DOHH2 (cell line): ENCODE data around the gene C2orf78.

ENCODE experiments used
- EZH2phosphoT487 ChIP-seq: fragments of 200-600 bp; sonication (generic); IDR thresholded peaks from 2 replicates; pipeline ENCODE4 v1.6.1; 2017; ENCODE audit warnings: borderline replicate concordance, mild to moderate bottlenecking, antibody characterized with exemption, low read length, moderate library complexity, mixed read lengths
- TF ChIP-seq, protein P1 (sequence below): fragments of 200-600 bp; sonication (generic); IDR thresholded peaks from one replicate; pipeline ENCODE4 v1.5.1; 2014; ENCODE audit warnings: antibody characterized with exemption, mild to moderate bottlenecking, low read depth, low read length; ENCODE audit not compliant: poor library complexity, severe bottlenecking

DNA sequence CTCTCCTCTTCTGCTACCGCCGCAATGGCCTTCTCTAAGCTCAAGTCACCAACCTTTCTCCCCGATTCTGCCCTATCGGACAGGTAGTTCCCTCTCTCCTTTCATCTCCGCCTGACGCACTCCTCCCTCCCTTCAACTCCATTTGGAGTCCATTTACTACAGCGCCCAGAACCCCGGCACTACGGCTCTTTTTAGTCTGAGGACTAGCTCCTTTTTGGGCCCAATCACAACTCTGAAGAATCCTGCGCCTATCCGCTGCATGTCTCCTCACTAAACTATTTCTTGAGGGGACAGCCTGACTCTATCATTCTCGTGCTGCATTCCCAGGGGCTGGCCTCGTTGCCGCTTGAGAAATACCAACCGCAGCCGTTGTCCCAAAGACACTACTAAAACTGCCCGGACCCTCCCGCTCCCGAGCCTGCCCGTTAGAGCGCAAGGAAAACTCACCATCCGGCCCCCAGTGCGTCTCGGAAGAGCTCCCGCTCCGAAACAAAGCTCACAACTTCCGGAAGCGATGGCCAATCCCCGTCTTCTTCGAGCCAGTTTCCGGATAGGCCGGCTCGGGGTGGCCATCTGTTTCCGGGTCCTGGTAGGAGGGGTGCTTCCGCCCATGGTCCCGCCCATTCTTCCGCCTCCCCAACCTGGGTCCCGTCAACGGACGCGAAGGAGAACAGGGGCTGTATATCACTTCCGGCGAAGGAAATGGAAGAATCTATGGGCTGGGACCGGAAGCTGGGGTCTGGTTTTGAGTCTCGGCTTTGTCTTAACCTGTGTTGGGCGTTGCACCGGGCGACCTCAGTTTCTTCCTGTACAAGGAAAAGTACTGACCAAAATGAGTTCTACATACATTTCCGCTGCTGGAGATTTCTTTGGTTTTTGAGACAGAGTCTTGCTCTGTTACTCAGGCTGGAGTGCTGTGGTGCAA lies 46.9 kb upstream of the C2orf78 start, which contains the start of gene TPRKB:
- TF ChIP-seq, protein P1, sequence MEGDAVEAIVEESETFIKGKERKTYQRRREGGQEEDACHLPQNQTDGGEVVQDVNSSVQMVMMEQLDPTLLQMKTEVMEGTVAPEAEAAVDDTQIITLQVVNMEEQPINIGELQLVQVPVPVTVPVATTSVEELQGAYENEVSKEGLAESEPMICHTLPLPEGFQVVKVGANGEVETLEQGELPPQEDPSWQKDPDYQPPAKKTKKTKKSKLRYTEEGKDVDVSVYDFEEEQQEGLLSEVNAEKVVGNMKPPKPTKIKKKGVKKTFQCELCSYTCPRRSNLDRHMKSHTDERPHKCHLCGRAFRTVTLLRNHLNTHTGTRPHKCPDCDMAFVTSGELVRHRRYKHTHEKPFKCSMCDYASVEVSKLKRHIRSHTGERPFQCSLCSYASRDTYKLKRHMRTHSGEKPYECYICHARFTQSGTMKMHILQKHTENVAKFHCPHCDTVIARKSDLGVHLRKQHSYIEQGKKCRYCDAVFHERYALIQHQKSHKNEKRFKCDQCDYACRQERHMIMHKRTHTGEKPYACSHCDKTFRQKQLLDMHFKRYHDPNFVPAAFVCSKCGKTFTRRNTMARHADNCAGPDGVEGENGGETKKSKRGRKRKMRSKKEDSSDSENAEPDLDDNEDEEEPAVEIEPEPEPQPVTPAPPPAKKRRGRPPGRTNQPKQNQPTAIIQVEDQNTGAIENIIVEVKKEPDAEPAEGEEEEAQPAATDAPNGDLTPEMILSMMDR, result no peak
- no peak for TF ChIP-seq EZH2phosphoT487
